ENCODE data around the gene PAFAH1B2. TPM values are rescaled to one million over a fixed set of nuclear protein-coding genes. Genes with fewer than 3 reads are reported as not detected.

The PAFAH1B2 gene
- total and polyA plus RNA-seq, 10 of the 15 experiments (the other 5 are each of a cell fraction or from before 2014, with no cell fraction given) = 17.6 to 64.8 (median 47.6) TPM

DNA sequence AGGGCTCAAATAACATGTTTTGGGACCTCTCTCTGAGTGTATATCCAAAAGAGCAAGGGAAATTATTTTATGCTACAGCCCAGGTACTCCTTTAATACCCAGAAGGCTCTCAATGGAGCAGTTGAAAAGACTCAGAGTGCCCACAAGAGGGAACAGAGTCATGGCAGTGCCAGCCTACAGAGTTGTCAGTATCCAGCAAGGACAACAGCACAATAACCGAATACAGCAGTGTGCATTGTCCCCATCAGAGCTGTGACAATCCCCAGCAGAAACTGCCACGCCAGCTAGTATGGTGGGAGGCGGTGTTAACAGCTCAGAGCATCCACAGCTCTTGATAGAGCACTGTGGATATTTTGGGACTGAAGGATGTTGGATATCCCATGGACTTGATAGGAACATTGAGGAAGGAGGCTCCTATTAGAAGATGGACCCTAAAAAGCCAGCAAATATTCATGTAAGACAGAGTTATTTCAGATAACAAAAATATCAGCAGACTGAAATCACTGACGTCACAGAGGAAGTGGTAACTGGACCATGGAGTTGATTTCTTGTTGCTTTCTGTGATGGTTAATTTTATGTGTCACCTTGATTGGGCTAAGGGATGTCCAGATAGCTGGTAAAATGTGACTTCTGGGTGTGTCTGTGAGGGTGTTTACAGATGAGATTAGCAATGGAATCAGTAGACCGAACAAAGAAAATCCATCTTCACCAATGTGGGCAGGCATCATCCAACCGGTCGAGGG, 17.7 kb upstream of the PAFAH1B2 start:
- RAD21 ChIA-PET (ENCODE audit: unreplicated experiment) = interaction anchor here (0.9 kb wide), 1 partner anchor 53 kb away, joined by 3 read pairs; no protein-coding TSS in a partner anchor
- H3K27me3 ChIP-seq (replicated peaks in 1 of 2; ENCODE audit: control insufficient read depth in 2 of 2, insufficient read depth in 2 of 2, low read length in 1 of 2) = no peaks in the 10 kb centered on the region
- 59% methylated on average over 7 of the region's 7 CpGs for WGBS (ENCODE audit: insufficient coverage, insufficient replicate concordance, low lambda C conversion rate, missing lambda C conversion rate)
- no peaks in the 10 kb centered on the region for H4K20me1 ChIP-seq (ENCODE audit: control insufficient read depth, insufficient read depth)
- H3K4me3 ChIP-seq = no peak overlapping the region
- peak; percentile 65 for ATAC-seq
- CTCF ChIA-PET = interaction anchor here (0.6 to 1.3 kb wide), 2 partner anchors 9 to 330 kb away, joined by 3 to 4 read pairs; no protein-coding TSS in a partner anchor
- in situ Hi-C loops (cut with MboI) (no loop called here), intact Hi-C loops (cut with micrococcal nuclease; ENCODE audit: unreplicated experiment) (no loop called here)
- BruUV-seq (replicated peaks) = no TSS peak
- H3K4me2 ChIP-seq (ENCODE audit: control insufficient read depth, insufficient read depth) = no peak overlapping the region
- DNase-seq (ENCODE audit: low read depth, low spot score) = no peak
- no peak for FAIRE-seq
- H3K27ac ChIP-seq (ENCODE audit: control insufficient read depth, insufficient read depth) = no peak overlapping the region
- SMC1A ChIA-PET (ENCODE audit: uncharacterized antibody, unreplicated experiment) = interaction anchor here (1.1 to 1.5 kb wide), 3 partner anchors 9 to 246 kb away, joined by 3 read pairs; no protein-coding TSS in a partner anchor
- no peak overlapping the region for H3K9ac ChIP-seq (ENCODE audit: control insufficient read depth, insufficient read depth, low read length)
- TF ChIP-seq ATF7 (IDR thresholded peaks at IDR 0.05; ENCODE audit: low read depth) (peak; percentile 43; the same call in 1 of the 2 replicates), NFXL1 (IDR thresholded peaks at IDR 0.05; ENCODE audit: borderline replicate concordance) (no peak), NFYA (IDR thresholded peaks at IDR 0.05; ENCODE audit: borderline replicate concordance, low read depth, low read length) (no peak)
- no peaks in the 10 kb centered on the region for H3K79me2 ChIP-seq (ENCODE audit: control insufficient read depth, insufficient read depth, low read length)
- no peaks in the 10 kb centered on the region for H3K36me3 ChIP-seq (ENCODE audit: control insufficient read depth in 2 of 2, insufficient read depth in 2 of 2, low read length in 1 of 2)
- no peaks in the 10 kb centered on the region for H3K4me1 ChIP-seq (ENCODE audit: control insufficient read depth, insufficient read depth, low read length)
- H3K9me3 ChIP-seq (replicated peaks; ENCODE audit: control insufficient read depth, insufficient read depth, low read length) = no peaks in the 10 kb centered on the region
- POLR2A ChIA-PET = no interaction called here
- H2AFZ ChIP-seq (ENCODE audit: control insufficient read depth, low read depth, low read length) = no peak overlapping the region; the same call in 1 of the 2 replicates

DNA sequence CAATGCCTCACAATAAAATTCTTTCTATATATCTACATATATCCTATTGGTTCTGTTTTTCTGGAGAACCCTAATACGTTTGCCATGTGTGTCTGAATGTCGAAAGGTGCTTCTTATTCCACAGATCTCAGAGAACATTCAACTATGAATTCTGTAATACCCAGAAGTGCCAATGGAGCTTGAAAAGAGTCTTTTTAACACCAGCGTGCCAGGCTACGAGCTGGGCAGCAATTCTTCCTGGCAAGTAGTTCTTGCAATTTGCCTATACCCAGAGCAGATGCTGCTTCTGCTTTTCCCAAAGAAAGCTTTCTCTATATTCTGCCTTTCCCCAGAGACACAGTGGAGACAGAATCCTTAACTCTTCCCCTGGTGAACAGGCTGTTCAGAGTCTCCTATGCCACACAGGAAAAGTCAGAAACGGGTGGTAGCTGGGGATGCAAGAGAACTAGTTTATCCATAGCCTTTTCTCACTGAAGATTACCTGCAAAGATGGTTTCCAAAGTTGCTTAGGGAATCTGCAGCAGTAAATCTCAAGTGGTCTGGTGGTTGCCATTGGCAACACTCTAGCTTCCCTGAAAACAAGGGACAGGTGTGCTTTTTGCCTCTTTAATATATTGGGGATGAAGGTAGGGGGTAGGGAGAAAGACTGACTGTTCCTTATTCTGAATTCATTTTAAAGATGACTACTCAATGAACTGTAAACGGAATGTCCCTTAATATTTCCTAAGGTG, 16.8 kb upstream of the PAFAH1B2 start:
- BruUV-seq (replicated peaks) = no TSS peak
- intact Hi-C loops (cut with micrococcal nuclease; ENCODE audit: unreplicated experiment) = no loop called here
- SMC1A ChIA-PET (ENCODE audit: uncharacterized antibody, unreplicated experiment) = interaction anchor here (0.8 to 1.5 kb wide), 5 partner anchors 10 to 247 kb away, joined by 3 read pairs; no protein-coding TSS in a partner anchor
- Histone ChIP-seq H3K27ac (ENCODE audit: control insufficient read depth, insufficient read depth) (no peak overlapping the region), H3K79me2 (ENCODE audit: control insufficient read depth, insufficient read depth, low read length) (no peaks in the 10 kb centered on the region), H3K27me3 (replicated peaks in 1 of 2; ENCODE audit: control insufficient read depth in 2 of 2, insufficient read depth in 2 of 2, low read length in 1 of 2) (no peaks in the 10 kb centered on the region), H3K9me3 (replicated peaks; ENCODE audit: control insufficient read depth, insufficient read depth, low read length) (no peaks in the 10 kb centered on the region), H3K4me1 (ENCODE audit: control insufficient read depth, insufficient read depth, low read length) (no peaks in the 10 kb centered on the region), H2AFZ (ENCODE audit: control insufficient read depth, low read depth, low read length) (no peak overlapping the region), H3K9ac (ENCODE audit: control insufficient read depth, insufficient read depth, low read length) (no peak overlapping the region), H3K4me3 (no peak overlapping the region), H3K4me2 (ENCODE audit: control insufficient read depth, insufficient read depth) (no peak overlapping the region), H3K36me3 (ENCODE audit: control insufficient read depth in 2 of 2, insufficient read depth in 2 of 2, low read length in 1 of 2) (no peaks in the 10 kb centered on the region), H4K20me1 (ENCODE audit: control insufficient read depth, insufficient read depth) (no peaks in the 10 kb centered on the region)
- FAIRE-seq = no peak
- CTCF ChIA-PET = interaction anchor here (0.6 to 1.1 kb wide), 2 partner anchors 214 to 248 kb away, joined by 3 read pairs; no protein-coding TSS in a partner anchor
- POLR2A ChIA-PET = interaction anchor here (0.6 kb wide), 2 partner anchors 33 to 54 kb away, joined by 3 to 4 read pairs; no protein-coding TSS in a partner anchor
- ATAC-seq = no peak
- WGBS (ENCODE audit: insufficient coverage, insufficient replicate concordance, low lambda C conversion rate, missing lambda C conversion rate) = 19% methylated on average over 6 of the region's 6 CpGs
- in situ Hi-C loops (cut with MboI) = no loop called here
- RAD21 ChIA-PET (ENCODE audit: unreplicated experiment) = no interaction called here
- DNase-seq (ENCODE audit: low read depth, low spot score) = no peak
- TF ChIP-seq ATF7 (IDR thresholded peaks at IDR 0.05; ENCODE audit: low read depth) (no peak), CHD2 (IDR thresholded peaks at IDR 0.05; ENCODE audit: borderline replicate concordance, low read depth, low read length) (no peak), NKRF (conservative IDR thresholded peaks at IDR 0.05) (no peak), BMI1 (IDR thresholded peaks at IDR 0.05; ENCODE audit: borderline replicate concordance) (no peak), RBBP5 (conservative IDR thresholded peaks at IDR 0.05) (no peak), TCF3 (IDR thresholded peaks at IDR 0.05; ENCODE audit: borderline replicate concordance, insufficient read depth, low read depth, low read length) (no peak), RUNX3 (IDR thresholded peaks at IDR 0.05; ENCODE audit: low read length) (no peak), KLF5 (IDR thresholded peaks at IDR 0.05; ENCODE audit: partially characterized antibody) (no peak), TAF1 (IDR thresholded peaks at IDR 0.05; ENCODE audit: borderline replicate concordance, low read depth, low read length) (no peak), SMC3 (IDR thresholded peaks at IDR 0.05; ENCODE audit: borderline replicate concordance, low read length) (no peak), FOS (IDR thresholded peaks at IDR 0.05; ENCODE audit: borderline replicate concordance, extremely low read depth, insufficient read length) (no peak)
